Neural cell (in vitro differentiated cells): ENCODE data around the gene DSCAM.

Experiments
- CTCF ChIP-seq: fragments of 450-650 bp; IDR thresholded peaks from 2 replicates; pipeline ENCODE4 v1.5.1; 2014; ENCODE audit warnings: antibody characterized with exemption, mild to moderate bottlenecking, moderate library complexity; ENCODE audit not compliant: poor library complexity, severe bottlenecking
- EP300 ChIP-seq: fragments of 450-650 bp; conservative IDR thresholded peaks from 2 replicates; pipeline ENCODE4 v1.6.1; 2014; ENCODE audit warnings: antibody characterized with exemption, mild to moderate bottlenecking, moderate library complexity; ENCODE audit not compliant: poor library complexity, severe bottlenecking
- EZH2 ChIP-seq: fragments of 200-600, 300-800 bp; shearing (Covaris generic), sonication (generic); IDR thresholded peaks from 2 replicates; pipeline ENCODE4 v1.6.1; 2014; ENCODE audit warnings: antibody characterized with exemption, low read length, borderline replicate concordance, mild to moderate bottlenecking; ENCODE audit not compliant: insufficient read depth, poor library complexity, severe bottlenecking
- POLR2AphosphoS5 ChIP-seq: IDR thresholded peaks from 2 replicates; pipeline ENCODE4 v1.6.1; 2012
- RAD21 ChIP-seq: fragments of 450-650 bp; conservative IDR thresholded peaks from 2 replicates; pipeline ENCODE4 v1.6.1; 2014; ENCODE audit warnings: antibody characterized with exemption, mild to moderate bottlenecking, moderate library complexity
- SMC3 ChIP-seq: fragments of 450-650 bp; conservative IDR thresholded peaks from 2 replicates; pipeline ENCODE4 v1.6.1; 2014; ENCODE audit warnings: antibody characterized with exemption, mild to moderate bottlenecking, moderate library complexity; ENCODE audit not compliant: poor library complexity
- TAF1 ChIP-seq: IDR thresholded peaks from 2 replicates; pipeline ENCODE4 v1.6.1; 2012; ENCODE audit warnings: low read depth
- TF ChIP-seq, protein P1 (sequence below): IDR thresholded peaks from 2 replicates; pipeline ENCODE4 v1.6.1; 2012; ENCODE audit warnings: borderline replicate concordance

DNA sequence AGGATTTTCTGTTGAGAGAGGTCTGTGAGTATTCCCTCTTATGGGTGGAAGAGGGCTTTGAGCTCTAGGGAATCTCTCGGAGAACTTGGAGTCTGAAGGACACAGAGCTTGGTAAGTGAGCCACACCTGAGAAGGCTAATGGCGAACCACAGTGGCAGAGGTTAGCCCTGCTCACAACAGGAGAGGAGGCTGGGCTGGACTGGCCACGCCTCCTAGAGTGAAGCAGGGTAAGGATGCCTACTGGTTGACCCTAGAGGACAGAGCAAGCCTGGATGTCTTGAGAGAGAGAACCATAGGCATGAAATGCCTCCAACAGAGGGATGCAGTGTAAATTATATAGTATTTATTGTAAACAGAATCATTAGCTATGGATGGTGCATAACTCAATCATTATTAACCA is 747.1 kb downstream of the DSCAM start:
- TF ChIP-seq CTCF: no peak
- TF ChIP-seq POLR2AphosphoS5: no peak
- TF ChIP-seq EZH2: no peak
- no peak for TF ChIP-seq TAF1
- no peak for TF ChIP-seq RAD21
- TF ChIP-seq SMC3: no peak
- TF ChIP-seq EP300: no peak
- TF ChIP-seq, protein P1, sequence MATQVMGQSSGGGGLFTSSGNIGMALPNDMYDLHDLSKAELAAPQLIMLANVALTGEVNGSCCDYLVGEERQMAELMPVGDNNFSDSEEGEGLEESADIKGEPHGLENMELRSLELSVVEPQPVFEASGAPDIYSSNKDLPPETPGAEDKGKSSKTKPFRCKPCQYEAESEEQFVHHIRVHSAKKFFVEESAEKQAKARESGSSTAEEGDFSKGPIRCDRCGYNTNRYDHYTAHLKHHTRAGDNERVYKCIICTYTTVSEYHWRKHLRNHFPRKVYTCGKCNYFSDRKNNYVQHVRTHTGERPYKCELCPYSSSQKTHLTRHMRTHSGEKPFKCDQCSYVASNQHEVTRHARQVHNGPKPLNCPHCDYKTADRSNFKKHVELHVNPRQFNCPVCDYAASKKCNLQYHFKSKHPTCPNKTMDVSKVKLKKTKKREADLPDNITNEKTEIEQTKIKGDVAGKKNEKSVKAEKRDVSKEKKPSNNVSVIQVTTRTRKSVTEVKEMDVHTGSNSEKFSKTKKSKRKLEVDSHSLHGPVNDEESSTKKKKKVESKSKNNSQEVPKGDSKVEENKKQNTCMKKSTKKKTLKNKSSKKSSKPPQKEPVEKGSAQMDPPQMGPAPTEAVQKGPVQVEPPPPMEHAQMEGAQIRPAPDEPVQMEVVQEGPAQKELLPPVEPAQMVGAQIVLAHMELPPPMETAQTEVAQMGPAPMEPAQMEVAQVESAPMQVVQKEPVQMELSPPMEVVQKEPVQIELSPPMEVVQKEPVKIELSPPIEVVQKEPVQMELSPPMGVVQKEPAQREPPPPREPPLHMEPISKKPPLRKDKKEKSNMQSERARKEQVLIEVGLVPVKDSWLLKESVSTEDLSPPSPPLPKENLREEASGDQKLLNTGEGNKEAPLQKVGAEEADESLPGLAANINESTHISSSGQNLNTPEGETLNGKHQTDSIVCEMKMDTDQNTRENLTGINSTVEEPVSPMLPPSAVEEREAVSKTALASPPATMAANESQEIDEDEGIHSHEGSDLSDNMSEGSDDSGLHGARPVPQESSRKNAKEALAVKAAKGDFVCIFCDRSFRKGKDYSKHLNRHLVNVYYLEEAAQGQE: no peak
